IPS-NIHi7 (cell line): Measurements from ENCODE around the gene PTCHD4.
"Not testable (repeated sequence)": the region's sequence is repeated elsewhere in the genome, so short reads cannot be mapped to it uniquely, and the experiment has no call there.

Experiments used
- DNase-seq: peaks from one replicate; pipeline ENCODE4 v3.0.0; 2012; ENCODE audit warnings: mixed read lengths; ENCODE audit errors: extremely low spot score

Gene PTCHD4

GRCh38 chr6:48111143-48111506 is at the start of gene PTCHD4:
PTCHD4 (minus strand) TSS chr6:48111197; CDS start chr6:48068957, 42,240 bp downstream.
- DNase-seq, result peak; percentile 60

DNA sequence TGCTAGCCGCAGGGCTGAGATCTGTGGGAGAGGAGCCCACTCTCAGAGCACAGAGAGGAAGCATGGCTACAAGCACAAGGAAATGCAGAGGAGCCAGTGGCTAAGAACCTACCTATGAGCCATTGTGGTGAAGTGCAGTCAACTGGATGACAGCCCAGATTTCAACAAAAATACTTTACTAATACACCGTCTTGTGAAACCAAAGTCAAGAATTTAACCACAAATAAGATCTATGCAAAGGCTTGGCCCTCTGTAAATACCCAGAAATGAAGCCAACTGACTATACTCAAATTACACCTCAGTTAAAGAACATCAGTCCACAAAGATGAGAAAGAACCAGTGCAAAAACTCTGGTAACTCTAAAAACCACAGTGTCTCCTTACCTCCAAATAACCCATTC is 40.1 kb upstream of the PTCHD4 start:
- no peak for DNase-seq

- DNase-seq, result no peak
Observed at GRCh38 chr6:48150701-48151100, 39.7 kb upstream of the PTCHD4 start.

- no peak for DNase-seq
Observed at GRCh38 chr6:48147051-48147450, 36.1 kb upstream of the PTCHD4 start.

GRCh38 chr6:48144021-48144420 is 33.0 kb upstream of the PTCHD4 start:
- DNase-seq, result no peak

DNA sequence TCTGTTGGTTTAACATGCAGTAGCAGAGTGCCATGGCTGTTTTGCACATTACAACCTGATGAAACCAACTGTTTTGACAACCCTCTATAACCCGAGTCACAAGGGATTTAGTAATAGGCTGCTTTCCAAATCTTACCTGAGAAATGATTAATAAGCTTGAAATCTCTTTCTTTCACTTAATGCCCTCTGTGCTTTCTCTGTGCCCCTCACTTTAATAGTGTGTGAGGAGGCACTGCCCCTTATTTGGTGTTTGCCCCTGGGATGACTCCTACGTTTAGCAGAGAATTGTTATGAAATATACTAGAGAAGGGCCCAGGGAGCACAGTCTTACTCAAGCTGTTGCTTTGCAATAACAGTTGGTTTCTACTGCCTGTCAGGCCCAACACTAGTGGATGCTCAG is 31.0 kb upstream of the PTCHD4 start:
- DNase-seq, result no peak

DNA sequence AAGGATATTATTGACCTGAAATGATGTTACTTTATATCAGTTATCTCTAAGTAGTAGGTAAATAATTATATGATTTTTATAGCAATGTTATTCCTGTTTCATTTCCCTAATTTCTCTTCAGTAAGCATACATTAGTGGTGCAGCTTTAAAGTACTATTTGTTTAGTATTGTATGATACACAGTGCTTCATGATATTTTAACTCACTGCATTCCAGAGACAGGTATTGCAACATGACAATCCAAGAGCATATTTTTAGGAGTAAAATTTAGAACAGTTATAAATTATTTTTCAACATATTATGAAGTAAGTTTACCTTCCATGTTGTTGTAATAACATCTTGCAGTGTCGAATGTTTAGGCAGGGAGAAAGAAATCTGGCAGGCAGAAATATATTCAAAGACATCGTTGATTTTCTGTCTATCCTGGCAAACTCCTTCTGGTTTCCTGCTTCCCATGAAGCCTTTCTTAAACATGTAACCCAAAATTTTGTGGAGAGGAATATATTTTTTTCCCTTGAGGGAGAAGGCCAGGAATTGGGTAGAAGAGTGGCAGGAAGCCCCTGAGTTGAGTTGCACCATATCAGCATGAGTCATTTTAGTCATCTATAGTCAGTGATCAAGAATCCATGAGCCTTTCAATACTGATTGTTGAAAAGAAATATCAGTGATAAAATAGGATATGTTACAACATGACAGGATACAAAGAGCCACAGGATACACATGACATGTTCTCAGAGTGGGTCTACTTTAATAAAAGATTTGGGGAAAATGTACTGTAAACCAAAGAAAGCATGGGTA is 29.0 kb upstream of the PTCHD4 start:
- DNase-seq, result no peak

DNA sequence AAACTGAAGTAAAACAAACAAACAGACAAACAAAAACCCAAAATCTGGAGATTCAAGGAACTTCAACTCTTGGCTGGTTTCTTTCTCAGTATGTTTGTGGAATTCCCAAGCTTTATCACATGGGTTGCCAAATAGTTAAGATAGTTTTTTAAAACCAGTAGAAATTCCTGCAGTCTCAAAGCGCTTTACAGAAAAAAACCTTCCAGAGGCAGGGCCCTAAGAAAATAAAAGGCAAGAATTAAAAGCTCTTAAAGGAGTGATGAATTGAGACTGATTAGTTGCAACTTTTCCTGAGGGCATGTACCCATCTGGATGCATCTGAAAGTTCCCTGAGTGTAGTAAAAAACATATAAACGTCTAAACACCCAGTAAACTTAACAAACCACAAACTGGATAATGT is 25.9 kb upstream of the PTCHD4 start:
- DNase-seq, result no peak

DNA sequence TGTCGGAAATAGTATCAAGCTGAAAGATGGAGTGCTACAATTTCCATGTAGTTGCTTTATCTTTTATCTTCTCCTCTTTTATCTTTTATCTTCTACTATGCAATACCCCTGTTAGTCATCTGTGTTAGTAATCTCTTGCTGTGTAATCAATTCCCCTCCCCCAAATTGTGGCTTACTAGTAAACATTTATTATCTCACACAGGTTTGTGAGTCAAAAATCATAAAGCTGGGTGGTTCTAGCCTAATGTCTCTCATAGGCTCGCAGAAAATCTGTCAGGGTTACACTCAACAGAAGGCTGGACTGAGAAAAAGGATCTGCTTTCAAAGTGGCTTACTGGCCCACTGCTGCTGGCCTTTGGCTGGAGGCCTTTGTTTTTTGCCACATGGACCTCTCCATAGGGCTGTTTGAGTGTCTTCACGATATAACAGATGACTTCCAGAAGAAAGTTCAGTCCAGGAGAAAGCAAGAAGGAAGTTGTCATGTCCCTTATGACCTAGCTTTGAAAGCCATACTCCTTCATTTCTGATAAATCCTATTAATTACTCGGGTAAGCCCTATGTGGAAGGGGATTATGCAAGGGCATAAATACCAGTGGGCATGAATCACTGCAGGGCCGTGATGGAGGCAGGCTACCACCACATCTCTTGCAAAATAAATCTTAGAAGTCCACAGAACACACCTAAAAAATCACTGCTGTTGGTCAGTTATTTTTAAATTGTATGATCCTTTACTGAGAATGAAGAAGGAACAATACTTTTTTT is 24.5 kb upstream of the PTCHD4 start:
- no peak for DNase-seq

GRCh38 chr6:48134246-48134645 is 23.2 kb upstream of the PTCHD4 start:
- DNase-seq, result no peak

DNA sequence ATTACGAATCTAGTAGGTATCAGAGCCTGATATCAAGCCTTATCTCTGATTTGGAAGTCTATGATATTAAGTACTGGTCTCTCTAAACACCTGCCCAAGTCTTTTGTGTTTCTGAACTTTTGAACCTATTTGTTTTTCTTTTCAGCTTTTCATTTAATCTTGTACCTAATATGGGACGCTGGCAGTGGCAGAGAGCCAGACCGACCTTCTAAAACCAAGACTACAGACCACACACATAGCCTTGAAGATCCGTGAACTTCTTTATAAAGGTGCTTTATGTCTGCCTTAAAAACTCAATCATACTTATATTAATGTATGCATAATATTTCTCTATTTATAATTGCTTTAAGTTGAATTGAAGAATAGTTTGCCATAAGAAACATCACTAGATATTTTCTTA is 12.6 kb upstream of the PTCHD4 start:
- DNase-seq, result no peak

GRCh38 chr6:48121983-48122749 is 11.2 kb upstream of the PTCHD4 start:
- DNase-seq, result not testable (repeated sequence)

GRCh38 chr6:48116699-48117645 is 6.0 kb upstream of the PTCHD4 start:
- no peak for DNase-seq

- DNase-seq, result no peak
Observed at GRCh38 chr6:48113130-48113529, 2.1 kb upstream of the PTCHD4 start.

DNA sequence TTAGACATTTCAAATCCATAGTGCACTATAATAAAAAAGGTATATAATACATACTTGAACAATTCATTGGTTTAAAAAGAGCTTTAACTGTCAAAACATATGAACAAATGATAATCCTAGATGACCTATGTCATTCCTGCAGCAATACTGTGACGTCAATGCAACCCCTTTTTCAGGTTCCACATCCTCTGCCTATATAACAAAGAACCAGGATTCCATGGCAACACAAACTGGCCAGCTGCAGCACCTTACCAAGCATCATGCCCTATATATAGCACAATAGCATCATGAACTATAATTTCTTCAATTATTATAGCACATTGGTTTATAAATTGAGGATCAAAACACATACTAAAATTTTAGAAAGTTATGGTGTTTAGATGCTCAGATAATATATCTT is 578 bp upstream of the PTCHD4 start:
- no peak for DNase-seq

- no peak for DNase-seq
Observed at GRCh38 chr6:48110436-48111142, 408 bp downstream of the PTCHD4 start.

- DNase-seq, result no peak
Observed at GRCh38 chr6:48109944-48110343, 1.1 kb downstream of the PTCHD4 start.

- DNase-seq, result not testable (repeated sequence)
Observed at GRCh38 chr6:48102476-48103195, 8.4 kb downstream of the PTCHD4 start.

GRCh38 chr6:48101290-48101689 is 9.7 kb downstream of the PTCHD4 start:
- DNase-seq, result no peak

DNA sequence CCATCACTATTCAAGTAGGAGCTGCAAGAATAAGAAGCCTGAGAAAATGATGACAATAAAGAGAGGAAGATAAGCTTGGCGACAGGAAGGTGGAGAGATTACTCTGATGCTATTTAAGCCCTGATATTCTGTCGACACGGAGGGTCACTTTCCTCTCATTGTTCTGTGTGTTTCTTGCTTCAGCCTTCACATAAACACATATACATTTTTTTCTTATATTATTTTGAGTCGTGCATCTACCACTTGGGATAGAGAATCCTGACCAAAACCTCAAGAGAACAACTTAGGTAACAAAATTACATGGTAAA is 10.5 kb downstream of the PTCHD4 start:
- DNase-seq, result no peak
